HG03460 (cell line): ENCODE data around the gene CARD6.
"Not testable (repeated sequence)": the region's sequence is repeated elsewhere in the genome, so short reads cannot be mapped to it uniquely, and the experiment has no call there.

Source experiments
- ATAC-seq: cut with Tn5 transposase; IDR thresholded peaks from one replicate; pipeline ENCODE4 v1.9.1; 2021; ENCODE audit not compliant: unreplicated experiment

Gene CARD6

DNA sequence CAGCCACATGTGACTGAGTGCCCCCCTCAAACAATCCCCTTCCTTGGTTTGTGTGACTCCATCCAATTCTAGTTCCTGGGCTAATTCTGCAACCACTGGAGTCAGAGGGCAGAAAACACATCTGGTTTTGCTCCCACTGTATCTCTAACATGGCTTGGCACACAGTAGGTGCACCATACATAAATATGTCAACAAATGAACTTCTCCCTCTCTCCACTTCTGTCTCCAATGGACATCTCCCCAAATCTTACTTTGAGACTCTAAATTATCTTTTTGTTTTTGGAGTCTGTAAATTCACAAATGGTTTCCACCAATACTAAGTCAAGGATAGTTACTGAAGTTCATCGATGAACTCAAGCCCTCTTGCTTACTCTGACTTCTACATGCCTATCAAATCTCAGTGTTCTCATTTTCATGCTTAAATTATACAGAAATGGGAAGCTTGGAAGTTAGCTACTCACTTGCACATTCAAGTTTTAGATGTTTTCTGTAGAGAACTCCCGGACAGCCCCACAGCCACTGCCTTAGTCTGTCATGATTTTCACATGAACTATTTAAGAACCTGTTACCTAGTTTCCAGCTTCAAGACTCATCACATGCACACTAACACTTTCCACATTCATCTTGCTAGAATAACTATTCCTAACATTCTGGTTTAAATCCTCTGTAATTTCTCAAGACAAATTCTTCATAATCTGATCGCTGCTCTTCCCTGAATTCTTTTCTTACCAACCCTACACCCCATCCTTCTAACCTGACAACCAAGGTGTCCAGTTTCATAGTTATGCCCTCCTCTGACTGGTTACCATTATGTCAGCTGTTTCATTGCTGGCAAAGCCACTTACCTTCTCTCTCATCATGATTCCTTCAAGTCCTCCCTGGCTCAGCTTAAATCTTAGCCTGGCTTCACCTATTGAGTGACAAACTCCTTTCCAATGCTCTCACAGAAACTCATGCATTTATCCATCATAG is 12.2 kb upstream of the CARD6 start:
- no peak for ATAC-seq

DNA sequence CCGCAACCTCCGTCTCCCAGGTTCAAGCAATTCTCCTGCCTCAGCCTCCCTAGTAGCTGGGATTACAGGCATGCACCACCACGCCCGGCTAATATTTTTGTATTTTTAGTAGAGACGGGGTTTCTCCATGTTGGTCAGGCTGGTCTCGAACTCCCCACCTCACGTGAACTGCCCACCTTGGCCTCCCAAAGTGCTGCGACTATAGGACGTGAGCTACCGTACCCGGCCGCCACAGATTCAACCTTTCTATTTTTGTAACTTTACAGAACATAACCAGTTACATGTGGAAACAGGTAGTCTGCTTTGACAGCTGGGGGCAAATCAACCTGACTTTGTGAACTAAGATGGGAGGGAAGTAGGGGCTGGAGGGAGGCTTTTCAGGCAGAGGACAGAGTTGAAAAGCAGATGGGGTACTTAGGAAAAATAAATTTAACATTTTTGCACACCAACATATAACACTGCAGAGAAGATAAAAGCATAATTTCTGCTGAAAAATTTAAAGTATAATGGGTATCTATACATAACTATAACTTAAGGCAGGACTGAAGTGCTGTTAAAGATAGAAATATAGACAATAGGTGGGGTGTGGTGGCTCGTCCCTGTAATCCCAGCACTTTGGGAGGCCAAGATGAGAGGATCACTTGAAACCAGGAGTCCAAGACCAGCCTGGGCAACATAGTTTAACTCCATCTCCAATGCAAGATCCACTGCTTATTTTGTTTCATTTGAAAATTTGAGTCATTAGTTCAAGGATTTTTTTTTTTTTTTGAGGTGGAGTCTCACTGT is 11.2 kb upstream of the CARD6 start:
- no peak for ATAC-seq

DNA sequence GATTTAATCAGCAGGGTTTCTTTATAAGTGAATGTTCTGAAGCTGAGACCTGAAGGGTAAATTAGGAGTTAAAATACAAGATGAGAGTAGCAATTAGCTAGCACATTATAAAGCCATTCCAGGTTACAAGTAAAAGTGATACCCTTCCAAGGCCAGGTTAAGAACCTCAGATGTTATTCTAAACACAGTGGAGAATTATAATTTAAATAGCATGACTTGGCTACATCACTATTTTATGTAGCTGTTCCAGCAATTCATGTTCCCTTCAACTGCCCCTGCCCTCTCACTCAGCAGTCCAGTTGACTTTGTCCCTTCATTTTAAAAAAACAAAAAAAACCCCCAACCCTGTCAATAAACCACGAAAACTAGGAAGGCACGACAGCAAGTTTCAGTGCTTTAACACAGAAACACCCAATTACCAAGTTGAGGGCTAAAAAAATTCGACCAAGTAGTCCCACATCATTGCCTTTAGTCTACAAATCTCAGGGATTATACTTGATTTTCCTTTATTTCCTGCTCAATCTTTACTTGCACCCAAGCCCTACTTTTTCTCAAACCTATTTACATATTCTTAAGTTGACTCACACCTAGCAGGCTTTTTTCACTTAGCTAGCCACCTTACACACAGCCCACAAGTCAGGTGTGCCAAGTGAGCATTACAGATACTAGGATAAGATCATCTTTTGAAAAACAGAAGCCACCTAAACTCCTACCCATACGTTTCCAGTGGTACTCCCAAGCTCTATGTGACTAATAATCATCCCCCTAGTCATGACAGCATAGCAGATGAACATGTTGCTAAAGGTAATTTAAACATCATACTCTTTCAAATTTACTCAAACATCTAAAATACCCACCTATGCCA is 9.6 kb upstream of the CARD6 start:
- no peak for ATAC-seq

GRCh38 chr5:40832345-40832744 is 8.8 kb upstream of the CARD6 start:
- ATAC-seq, result no peak

DNA sequence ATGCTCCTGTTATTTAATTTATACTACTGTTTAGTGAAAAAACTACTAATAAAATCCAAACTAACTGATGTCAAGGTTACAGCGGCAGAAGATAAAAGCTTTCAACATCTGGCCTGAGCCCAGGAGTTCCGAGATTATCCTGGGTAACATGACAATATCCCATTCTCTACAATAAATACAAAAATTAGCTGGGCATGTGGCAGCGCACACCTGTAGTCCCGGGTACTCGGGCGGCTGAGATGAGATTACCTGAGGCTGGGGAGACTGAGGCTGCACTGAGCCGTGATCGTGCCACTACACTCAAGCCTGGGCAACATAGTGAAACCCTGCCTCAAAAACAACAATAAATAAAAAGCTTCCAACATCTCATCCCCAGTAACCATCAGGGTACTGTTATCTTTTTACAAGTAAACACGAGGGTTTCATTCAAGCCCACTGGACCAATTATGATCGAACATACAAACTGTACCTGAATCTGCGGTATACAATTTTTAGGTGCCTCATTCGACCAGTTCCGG is 7.4 kb upstream of the CARD6 start:
- ATAC-seq, result no peak

GRCh38 chr5:40834391-40834848 is 6.7 kb upstream of the CARD6 start:
- no peak for ATAC-seq

GRCh38 chr5:40834849-40835787 is 6.0 kb upstream of the CARD6 start, which contains the start of gene RPL37:
Gene RPL37, minus strand, starts transcription at chr5:40835222. Its CDS starts 37 bp downstream, at chr5:40835185.
- peak; percentile 96 for ATAC-seq

DNA sequence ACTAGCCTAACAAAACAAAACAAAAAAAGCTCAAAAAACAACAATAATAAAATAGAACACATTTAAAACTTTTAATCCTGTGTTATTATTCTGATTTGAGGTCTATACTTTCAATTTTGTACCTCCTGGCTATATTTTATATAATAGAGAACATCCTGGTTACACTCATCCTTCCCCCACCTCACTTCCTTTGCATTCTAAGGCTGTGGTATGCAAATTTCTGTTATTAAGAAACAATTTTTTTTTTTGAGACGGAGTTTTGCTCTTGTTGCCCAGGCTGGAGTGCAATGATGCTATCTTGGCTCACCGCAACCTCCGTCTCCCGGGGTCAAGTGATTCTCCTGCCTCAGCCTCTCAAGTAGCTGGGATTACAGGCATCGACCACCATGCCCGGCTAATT is 3.1 kb upstream of the CARD6 start:
- ATAC-seq, result no peak

GRCh38 chr5:40842351-40842750 is 1.2 kb downstream of the CARD6 start:
- no peak for ATAC-seq

DNA sequence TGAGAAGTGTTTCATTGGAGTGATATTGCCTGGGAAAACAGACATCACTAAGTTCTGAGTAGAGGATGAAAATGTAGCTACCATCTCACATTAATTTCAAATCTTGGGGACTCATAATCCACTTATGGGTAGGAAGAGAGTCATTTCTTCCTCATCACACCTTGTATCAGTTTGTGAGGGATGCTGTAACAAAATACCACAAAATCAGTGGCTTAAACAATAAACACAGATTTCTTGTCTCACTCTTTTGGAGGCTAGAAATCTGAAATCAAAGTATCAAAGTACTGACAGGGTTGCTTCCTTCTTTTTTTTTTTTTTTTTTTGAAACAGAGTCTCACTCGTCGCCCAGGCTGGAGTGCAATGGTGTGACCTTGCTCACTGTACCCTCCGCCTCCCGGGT is 3.4 kb downstream of the CARD6 start:
- ATAC-seq, result no peak

DNA sequence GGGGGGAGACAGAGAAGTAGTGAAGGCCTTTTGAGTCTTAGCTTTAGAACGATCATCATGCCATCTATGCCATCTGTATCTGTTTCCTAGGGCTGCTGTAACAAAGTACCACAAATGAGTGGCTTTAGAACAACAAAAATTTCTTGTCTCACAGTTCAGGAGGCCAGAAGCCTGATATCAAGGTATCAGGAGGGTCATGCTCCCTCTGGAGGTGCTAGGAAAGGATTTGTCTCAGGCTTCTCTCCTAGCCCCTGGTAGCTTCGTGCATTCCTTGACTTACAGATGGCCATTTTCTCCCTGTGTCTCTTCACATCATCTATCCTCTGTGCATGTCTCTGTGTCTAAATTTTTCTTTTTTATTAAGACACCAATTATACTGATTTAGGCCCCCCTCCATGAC is 5.2 kb downstream of the CARD6 start:
- no peak for ATAC-seq

- no peak for ATAC-seq
These were observed 6.4 kb downstream of the CARD6 start for GRCh38 chr5:40847525-40847924.

GRCh38 chr5:40853632-40854192 is 12.5 kb downstream of the CARD6 start:
- no peak for ATAC-seq

DNA sequence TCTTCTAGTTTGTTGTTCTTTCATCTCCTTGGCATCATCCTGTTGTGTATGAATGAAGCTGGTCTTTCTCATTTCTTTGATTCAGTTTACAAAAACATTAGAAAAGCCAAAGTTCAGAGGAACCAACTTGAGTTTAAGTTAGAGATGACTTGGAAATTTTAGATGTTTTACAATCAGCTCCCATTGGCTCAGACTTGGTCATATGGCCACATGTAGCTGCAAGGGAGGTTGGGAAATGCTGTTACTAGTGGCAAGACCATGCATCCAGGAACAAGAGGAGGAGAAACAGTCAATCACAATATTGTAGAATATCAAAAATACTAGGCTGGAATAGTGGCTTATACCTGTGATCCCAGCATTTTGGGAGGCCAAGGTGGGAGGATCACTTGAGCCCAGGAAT is 19.5 kb downstream of the CARD6 start:
- no peak for ATAC-seq

DNA sequence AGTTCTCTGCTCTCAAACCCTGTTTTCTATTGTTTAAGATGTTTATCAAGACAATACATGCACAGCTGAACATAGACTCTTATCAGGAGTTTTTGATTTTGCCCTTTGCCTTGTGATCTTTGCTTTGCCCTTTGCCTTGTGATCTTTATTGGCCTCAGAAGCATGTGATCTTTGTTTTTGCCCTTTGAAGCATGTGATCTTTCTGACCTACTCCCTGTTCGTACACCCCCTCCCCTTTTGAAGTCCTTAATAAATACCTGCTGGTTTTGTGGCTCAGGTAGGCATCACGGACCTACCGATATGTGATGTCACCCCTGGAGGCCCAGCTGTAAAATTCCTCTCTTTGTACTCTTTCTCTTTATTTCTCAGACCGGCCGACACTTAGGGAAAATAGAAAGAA is 23.8 kb downstream of the CARD6 start:
- ATAC-seq, result not testable (repeated sequence)

DNA sequence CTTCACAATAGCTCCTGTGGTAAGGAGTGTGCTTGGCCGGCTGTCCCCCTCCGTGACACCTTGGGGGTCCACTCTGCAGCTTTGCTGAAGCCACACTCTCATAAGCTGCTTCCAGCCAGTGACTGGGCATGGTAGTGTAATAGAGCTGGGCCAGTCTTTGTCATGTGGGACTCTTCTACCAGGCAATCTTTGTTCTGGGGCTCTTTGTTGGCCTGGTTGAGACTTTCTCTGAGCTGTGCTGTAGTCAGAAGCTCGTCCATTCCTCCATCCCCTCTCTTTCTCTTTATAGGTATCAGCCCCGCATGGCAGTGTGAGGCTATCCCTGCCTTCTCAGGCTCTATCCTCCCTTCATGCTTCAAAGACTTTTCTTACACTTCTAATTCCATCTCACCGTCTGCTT is 25.7 kb downstream of the CARD6 start:
- ATAC-seq, result no peak

- no peak for ATAC-seq
These were observed 28.2 kb downstream of the CARD6 start for GRCh38 chr5:40869384-40869783.

GRCh38 chr5:40871177-40871576 is 30.0 kb downstream of the CARD6 start:
- ATAC-seq, result no peak

- ATAC-seq, result not testable (repeated sequence)
These were observed 31.1 kb downstream of the CARD6 start for GRCh38 chr5:40872253-40872652.
